ENCODE results near the gene CHAF1B.

DNA sequence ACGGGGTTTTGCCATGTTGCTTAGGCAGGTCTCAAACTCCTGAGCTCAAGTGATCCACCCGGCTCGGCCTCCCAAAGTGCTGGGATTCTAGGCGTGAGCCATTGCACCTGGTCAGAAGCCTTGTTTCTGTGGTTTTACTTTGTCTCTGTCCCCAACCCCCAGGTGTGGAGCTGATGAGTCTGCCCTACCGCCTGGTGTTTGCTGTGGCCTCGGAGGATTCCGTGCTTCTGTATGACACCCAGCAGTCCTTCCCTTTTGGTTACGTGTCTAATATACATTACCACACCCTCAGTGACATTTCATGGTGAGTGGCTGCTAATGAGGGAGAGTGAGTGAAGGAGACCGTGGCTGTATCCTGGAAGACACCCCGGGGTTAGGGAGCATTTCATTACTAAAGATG lies 26.1 kb downstream of the CHAF1B start:
- TF ChIP-seq, protein P1, sequence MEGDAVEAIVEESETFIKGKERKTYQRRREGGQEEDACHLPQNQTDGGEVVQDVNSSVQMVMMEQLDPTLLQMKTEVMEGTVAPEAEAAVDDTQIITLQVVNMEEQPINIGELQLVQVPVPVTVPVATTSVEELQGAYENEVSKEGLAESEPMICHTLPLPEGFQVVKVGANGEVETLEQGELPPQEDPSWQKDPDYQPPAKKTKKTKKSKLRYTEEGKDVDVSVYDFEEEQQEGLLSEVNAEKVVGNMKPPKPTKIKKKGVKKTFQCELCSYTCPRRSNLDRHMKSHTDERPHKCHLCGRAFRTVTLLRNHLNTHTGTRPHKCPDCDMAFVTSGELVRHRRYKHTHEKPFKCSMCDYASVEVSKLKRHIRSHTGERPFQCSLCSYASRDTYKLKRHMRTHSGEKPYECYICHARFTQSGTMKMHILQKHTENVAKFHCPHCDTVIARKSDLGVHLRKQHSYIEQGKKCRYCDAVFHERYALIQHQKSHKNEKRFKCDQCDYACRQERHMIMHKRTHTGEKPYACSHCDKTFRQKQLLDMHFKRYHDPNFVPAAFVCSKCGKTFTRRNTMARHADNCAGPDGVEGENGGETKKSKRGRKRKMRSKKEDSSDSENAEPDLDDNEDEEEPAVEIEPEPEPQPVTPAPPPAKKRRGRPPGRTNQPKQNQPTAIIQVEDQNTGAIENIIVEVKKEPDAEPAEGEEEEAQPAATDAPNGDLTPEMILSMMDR (IDR thresholded peaks at IDR 0.05; ENCODE audit: low read depth, low read length, poor library complexity, severe bottlenecking), result no peak
- no peak for TF ChIP-seq EZH2phosphoT487 (IDR thresholded peaks at IDR 0.05; ENCODE audit: borderline replicate concordance, low read length)

All from DOHH2 (cell line).